ENCODE measurements around the gene NOTCH3. TPM values are rescaled to one million over a fixed set of nuclear protein-coding genes. Genes with fewer than 3 reads are reported as not detected.

Gene NOTCH3
- polyA plus RNA-seq (2011; rRNA removed) (13.3 and 37.6 TPM in 2 replicates), polyA minus RNA-seq (2011; rRNA and poly(A)+ RNA removed) (41.8 and 52.6 TPM in 2 replicates)

- TF ChIP-seq, protein P1, sequence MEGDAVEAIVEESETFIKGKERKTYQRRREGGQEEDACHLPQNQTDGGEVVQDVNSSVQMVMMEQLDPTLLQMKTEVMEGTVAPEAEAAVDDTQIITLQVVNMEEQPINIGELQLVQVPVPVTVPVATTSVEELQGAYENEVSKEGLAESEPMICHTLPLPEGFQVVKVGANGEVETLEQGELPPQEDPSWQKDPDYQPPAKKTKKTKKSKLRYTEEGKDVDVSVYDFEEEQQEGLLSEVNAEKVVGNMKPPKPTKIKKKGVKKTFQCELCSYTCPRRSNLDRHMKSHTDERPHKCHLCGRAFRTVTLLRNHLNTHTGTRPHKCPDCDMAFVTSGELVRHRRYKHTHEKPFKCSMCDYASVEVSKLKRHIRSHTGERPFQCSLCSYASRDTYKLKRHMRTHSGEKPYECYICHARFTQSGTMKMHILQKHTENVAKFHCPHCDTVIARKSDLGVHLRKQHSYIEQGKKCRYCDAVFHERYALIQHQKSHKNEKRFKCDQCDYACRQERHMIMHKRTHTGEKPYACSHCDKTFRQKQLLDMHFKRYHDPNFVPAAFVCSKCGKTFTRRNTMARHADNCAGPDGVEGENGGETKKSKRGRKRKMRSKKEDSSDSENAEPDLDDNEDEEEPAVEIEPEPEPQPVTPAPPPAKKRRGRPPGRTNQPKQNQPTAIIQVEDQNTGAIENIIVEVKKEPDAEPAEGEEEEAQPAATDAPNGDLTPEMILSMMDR (IDR thresholded peaks at IDR 0.05; ENCODE audit: insufficient read depth, low read depth, low read length), result no peak
- ChIA-PET CTCF (interaction anchor here (0.6 to 0.9 kb wide), 2 partner anchors 51 to 295 kb away, joined by 3 read pairs; no protein-coding TSS in a partner anchor), POLR2A (no interaction called here)
- Histone ChIP-seq H3K36me3 (ENCODE audit: control insufficient read depth, insufficient read depth, low read length) (no peaks in the 10 kb centered on the region; the same call in 1 of the 2 replicates), H3K27me3 (ENCODE audit: control insufficient read depth, insufficient read depth, low read length) (no peaks in the 10 kb centered on the region), H3K4me3 (ENCODE audit: low read depth, low read length) (peak within 1 kb of the TSS; percentile 90)
- DNase-seq (ENCODE audit: low read depth), result no peak
These were observed at the start of gene NOTCH3 for GRCh38 chr19:15200553-15201364. Gene NOTCH3, minus strand, starts transcription at chr19:15200995. Its CDS starts 90 bp downstream, at chr19:15200905.

GRCh38 chr19:15250640-15250993 is 49.8 kb upstream of the NOTCH3 start:
- Histone ChIP-seq H3K27me3 (ENCODE audit: control insufficient read depth, insufficient read depth, low read length) (no peaks in the 10 kb centered on the region), H3K36me3 (ENCODE audit: control insufficient read depth, insufficient read depth, low read length) (peaks cover 44% of the 10 kb centered on the region), H3K4me3 (ENCODE audit: low read depth, low read length) (no peak overlapping the region)
- TF ChIP-seq, protein P1 (IDR thresholded peaks at IDR 0.05; ENCODE audit: insufficient read depth, low read depth, low read length), result no peak
- ChIA-PET POLR2A (interaction anchor here (1.3 kb wide), 1 partner anchor 128 kb away, joined by 7 read pairs; no protein-coding TSS in a partner anchor), CTCF (interaction anchor here (0.6 to 3.4 kb wide), 14 partner anchors 10 to 168 kb away, joined by 3 to 21 read pairs (median 4); partner anchors contain the start of gene AKAP8L)
- DNase-seq (ENCODE audit: low read depth), result no peak

- H3K27me3 ChIP-seq (ENCODE audit: control insufficient read depth, insufficient read depth, low read length), result no peaks in the 10 kb centered on the region
- POLR2A ChIA-PET, result interaction anchor here (0.6 to 1.3 kb wide), 2 partner anchors 28 to 129 kb away, joined by 3 to 7 read pairs; no protein-coding TSS in a partner anchor
- peaks cover 42% of the 10 kb centered on the region for H3K36me3 ChIP-seq (ENCODE audit: control insufficient read depth, insufficient read depth, low read length)
- H3K4me3 ChIP-seq (ENCODE audit: low read depth, low read length), result no peak overlapping the region
- TF ChIP-seq, protein P1 (IDR thresholded peaks at IDR 0.05; ENCODE audit: insufficient read depth, low read depth, low read length), result no peak
- CTCF ChIA-PET, result interaction anchor here (0.6 to 3.4 kb wide), 13 partner anchors 9 to 169 kb away, joined by 3 to 21 read pairs (median 4); partner anchors contain the start of gene AKAP8L
- peak; percentile 74 for DNase-seq (ENCODE audit: low read depth)
These were observed 49.3 kb upstream of the NOTCH3 start for GRCh38 chr19:15249972-15250639.

DNA sequence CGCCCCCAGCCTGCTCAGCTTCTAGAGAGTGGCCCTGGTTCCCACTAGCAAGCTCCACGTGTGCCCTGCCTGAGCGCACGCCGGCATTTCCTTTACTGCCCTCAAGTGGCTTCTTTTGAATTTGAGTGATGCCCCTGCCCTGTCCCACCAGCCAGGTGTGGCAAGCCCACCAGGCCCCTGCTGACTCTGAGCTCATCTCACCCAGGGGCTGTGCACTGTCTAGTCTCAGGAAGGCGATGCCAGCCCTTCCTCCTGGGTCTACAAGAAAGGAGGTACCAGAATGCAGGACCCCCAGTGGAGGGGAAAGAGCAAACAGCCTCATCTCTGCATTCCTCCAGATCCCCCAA is 48.7 kb upstream of the NOTCH3 start:
- peaks cover 39% of the 10 kb centered on the region for H3K36me3 ChIP-seq (ENCODE audit: control insufficient read depth, insufficient read depth, low read length)
- H3K4me3 ChIP-seq (ENCODE audit: low read depth, low read length), result no peak overlapping the region
- TF ChIP-seq, protein P1 (IDR thresholded peaks at IDR 0.05; ENCODE audit: insufficient read depth, low read depth, low read length), result 0 out of 2 replicates have a peak, but pooled peaks have one; percentile 1
- POLR2A ChIA-PET, result no interaction called here
- CTCF ChIA-PET, result interaction anchor here (0.5 to 1.8 kb wide), 7 partner anchors 11 to 308 kb away, joined by 3 to 7 read pairs (median 3); no protein-coding TSS in a partner anchor
- no peaks in the 10 kb centered on the region for H3K27me3 ChIP-seq (ENCODE audit: control insufficient read depth, insufficient read depth, low read length)
- DNase-seq (ENCODE audit: low read depth), result no peak
